GM19468 (cell line): ENCODE data around the gene ACSL5.
"Not testable (repeated sequence)": the region's sequence is repeated elsewhere in the genome, so short reads cannot be mapped to it uniquely, and the experiment has no call there.

ENCODE experiments used
- ATAC-seq: cut with Tn5 transposase; IDR thresholded peaks from one replicate; pipeline ENCODE4 v1.9.1; 2021; ENCODE audit warnings: mild to moderate bottlenecking, moderate library complexity, moderate number of reproducible peaks; ENCODE audit not compliant: unreplicated experiment; ENCODE audit errors: extremely low read depth

The ACSL5 gene

DNA sequence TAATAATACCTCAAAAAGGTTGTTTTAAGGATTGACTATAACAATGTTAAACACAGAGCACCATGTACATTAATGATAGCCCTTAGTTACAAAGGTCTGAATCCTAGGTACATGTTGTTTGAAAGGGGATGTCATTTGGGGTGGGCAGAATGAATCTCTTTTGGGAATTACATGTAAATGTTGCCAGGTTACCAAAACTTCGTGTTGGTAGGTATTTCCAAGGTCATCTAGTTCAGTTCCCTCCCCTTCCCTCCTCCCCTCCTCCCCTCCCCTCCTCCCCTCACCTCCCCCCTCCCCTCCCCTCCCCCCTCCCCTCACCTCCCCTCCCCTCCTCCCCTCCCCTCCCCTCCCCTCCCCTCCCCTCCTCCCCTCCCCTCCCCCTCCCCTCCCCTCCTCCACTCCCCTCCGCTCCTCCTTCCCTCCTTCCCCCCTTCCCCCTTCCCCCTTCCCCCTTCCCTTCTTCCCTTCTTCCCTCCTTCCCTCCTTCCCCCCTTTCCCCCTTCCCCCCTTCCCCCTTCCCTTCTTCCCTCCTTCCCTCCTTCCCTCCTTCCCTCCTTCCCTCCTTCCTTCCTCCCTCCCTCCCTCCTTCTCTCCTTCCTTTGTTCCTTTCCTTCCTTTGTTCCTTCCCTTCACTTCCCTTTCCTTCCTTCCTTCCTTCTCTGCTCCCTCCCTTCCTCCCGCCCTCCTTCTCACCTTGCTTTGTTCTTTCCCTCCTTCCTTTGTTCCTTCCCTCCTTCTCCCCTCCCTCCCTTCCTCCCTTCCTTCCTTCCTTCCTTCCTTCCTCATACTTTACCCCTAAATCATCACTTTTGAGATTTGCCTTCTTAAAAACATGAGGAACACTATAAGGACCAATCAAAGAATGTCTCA lies 81.2 kb downstream of the ACSL5 start:
- no peak for ATAC-seq

GRCh38 chr10:112456533-112456932 lies 82.6 kb downstream of the ACSL5 start:
- no peak for ATAC-seq

GRCh38 chr10:112460366-112460765 lies 86.5 kb downstream of the ACSL5 start:
- no peak for ATAC-seq

DNA sequence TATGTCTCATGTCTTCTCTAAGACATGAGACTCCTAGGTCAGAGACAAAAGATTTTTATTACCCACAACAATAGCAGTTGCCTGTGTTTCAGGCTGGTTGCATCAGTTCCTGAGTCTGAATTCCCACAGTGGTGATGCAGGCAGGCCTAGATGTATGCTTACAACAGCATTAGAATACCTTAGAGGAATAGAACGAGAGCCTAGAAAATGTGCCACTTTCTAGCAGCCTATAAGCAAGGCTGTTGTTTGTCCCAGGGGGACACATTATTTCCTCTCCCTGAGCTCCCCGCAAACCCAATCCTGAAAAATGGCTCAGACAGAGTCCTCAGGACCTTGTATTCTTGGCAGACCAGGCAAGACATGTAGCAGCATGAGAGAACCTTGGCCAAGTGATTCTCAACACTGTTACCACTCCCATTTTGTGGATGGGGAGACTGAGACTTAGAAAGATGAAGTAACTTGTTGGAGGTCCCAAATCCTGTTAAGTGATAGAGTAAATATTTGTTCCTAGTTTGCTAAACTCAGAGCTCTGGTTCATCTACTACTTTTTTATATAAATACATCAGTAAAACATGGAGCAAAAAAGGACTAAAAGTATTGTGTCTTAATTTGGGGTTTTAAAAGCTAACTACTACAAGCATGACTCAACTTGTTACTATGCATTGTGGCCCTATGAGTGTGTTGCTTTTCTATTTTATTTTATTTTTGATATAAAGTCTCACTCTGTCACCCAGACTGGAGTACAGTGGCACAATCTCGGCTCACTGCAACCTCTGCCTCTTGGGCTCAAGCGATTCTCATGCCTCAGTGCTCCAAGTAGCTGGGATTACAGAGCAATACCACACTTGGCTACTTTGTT lies 87.3 kb downstream of the ACSL5 start:
- no peak for ATAC-seq

DNA sequence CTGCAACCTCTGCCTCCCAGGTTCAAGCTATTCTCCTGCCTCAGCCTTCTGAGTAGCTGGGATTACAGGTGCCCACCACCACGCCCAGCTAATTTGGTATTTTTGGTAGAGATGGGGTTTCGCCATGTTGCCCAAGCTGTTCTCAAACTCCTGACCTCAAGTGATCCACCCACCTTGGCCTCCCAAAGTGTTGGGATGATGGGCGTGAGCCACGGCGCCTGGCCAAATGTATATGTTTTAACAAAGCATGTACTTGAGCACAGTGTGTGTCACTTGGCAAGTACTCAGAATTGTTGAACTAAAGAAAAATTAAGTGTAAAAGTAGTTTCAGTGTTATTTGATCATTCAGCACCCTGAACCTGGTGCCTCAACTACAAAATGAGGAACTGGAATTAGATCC lies 90.2 kb downstream of the ACSL5 start:
- ATAC-seq = not testable (repeated sequence)

GRCh38 chr10:112465299-112465883 lies 91.5 kb downstream of the ACSL5 start:
- no peak for ATAC-seq

GRCh38 chr10:112466802-112467201 lies 92.9 kb downstream of the ACSL5 start:
- ATAC-seq = no peak

GRCh38 chr10:112467541-112468075 lies 93.7 kb downstream of the ACSL5 start:
- no peak for ATAC-seq

DNA sequence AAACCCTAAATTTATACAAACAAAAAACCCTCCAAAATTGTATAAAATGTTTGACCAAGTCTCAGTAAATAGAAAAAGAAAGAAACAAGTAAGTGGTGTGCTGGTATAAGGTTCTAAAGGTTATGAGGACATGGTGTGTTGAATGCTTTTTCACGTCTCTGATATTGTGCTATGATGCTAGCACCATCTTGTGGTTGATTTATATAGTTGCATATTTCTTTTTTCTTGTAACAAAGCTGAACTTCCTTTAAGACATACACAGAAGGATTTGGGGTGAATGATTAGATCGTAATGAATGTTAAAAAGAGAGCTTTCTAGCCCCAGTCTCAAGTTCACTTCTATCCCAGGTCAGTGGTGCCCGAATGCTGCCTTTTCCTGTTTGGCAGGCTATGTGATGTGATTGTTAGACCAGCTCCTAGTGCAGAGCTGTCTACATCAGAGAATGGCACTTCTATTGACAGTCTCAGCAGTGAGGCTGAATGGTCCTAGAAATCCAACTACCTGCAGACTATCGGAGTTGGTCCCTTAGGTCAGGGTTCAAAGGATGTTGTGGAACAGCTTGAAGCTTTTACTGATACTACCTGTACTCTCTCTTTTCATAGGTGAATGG lies 98.1 kb downstream of the ACSL5 start:
- peak; percentile 44 for ATAC-seq

DNA sequence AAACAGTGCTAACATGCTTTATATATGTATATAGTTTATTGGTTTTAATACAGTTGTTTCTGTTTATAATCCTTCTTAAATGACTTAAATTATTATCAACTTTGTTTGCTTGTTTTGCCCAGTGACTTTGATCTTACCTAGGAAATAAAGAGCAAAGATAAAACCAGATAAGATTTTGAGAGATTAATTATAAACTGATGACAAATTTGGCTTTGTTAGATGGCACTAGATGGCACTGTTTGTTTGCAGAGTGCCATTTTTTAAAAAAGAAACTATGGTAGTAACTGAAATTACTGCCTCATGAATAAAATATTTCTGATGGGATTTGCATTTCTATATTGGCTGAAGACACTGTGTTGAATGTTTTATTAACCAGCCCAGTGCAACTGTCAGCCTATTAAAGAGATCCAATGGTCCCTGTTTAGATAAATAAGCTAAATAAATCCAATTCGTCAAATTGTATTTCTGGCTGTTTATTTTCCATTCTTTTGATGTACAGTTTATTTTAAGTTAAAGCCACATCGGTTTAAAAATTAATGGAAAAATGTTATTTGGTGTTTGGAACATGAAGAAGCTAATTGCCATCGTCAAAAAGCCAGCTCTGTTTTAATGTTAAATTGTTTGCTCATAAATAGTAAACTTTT lies 101.8 kb downstream of the ACSL5 start:
- ATAC-seq = no peak
